ENCODE measurements around the gene TRIM15.
A peak's percentile ranks its signal among the peaks of the same experiment; 100 is the strongest.
"Not testable (repeated sequence)": the region's sequence is repeated elsewhere in the genome, so short reads cannot be mapped to it uniquely, and the experiment has no call there.

Gene TRIM15

GRCh38 chr6:30163918-30164654 lies 740 bp downstream of the TRIM15 start:
- no peak for DNase-seq

GRCh38 chr6:30164714-30165113 lies 1.4 kb downstream of the TRIM15 start:
- no peak for DNase-seq

GRCh38 chr6:30165238-30165637 lies 1.9 kb downstream of the TRIM15 start:
- not testable (repeated sequence) for DNase-seq

- DNase-seq = no peak
Measured at GRCh38 chr6:30167101-30167500, 3.8 kb downstream of the TRIM15 start.

GRCh38 chr6:30168741-30169140 lies 5.4 kb downstream of the TRIM15 start:
- DNase-seq = no peak

- DNase-seq = peak; percentile 5 to 29
Measured at GRCh38 chr6:30169658-30170614, 6.6 kb downstream of the TRIM15 start.

- DNase-seq = no peak
Measured at GRCh38 chr6:30171677-30172471, 8.5 kb downstream of the TRIM15 start.

GRCh38 chr6:30172681-30173080 lies 9.3 kb downstream of the TRIM15 start:
- DNase-seq = no peak

- no peak for DNase-seq
Measured at GRCh38 chr6:30175765-30176164, 12.4 kb downstream of the TRIM15 start.

- no peak for DNase-seq
Measured at GRCh38 chr6:30178837-30179236, 15.5 kb downstream of the TRIM15 start.

GRCh38 chr6:30180145-30180544 lies 16.8 kb downstream of the TRIM15 start:
- no peak for DNase-seq

- no peak for DNase-seq
Measured at GRCh38 chr6:30184417-30185031, 21.2 kb downstream of the TRIM15 start.

GRCh38 chr6:30185846-30186484 lies 22.6 kb downstream of the TRIM15 start:
- DNase-seq = no peak

GRCh38 chr6:30188541-30188940 lies 25.2 kb downstream of the TRIM15 start:
- DNase-seq = no peak

- DNase-seq = no peak
Measured at GRCh38 chr6:30192076-30192475, 28.7 kb downstream of the TRIM15 start.

- DNase-seq = no peak
Measured at GRCh38 chr6:30194797-30195690, 31.7 kb downstream of the TRIM15 start.

GRCh38 chr6:30195951-30196350 lies 32.6 kb downstream of the TRIM15 start:
- DNase-seq = no peak

- no peak for DNase-seq
Measured at GRCh38 chr6:30196376-30196775, 33.0 kb downstream of the TRIM15 start.

- DNase-seq = no peak
Measured at GRCh38 chr6:30198166-30199084, 35.1 kb downstream of the TRIM15 start.
